ENCODE results near the gene KLHL26. TPM values are rescaled to one million over a fixed set of nuclear protein-coding genes. Genes with fewer than 3 reads are reported as not detected.
A peak's percentile ranks its signal among the peaks of the same experiment; 100 is the strongest.

KLHL26 gene
- total and polyA plus RNA-seq, 2 of the 13 experiments (the other 11 are each of a cell fraction or from before 2014, with no cell fraction given), result 1.5 to 1.7 TPM

GRCh38 chr19:18611327-18612050, 25.3 kb upstream of the KLHL26 start (continued):
- TF ChIP-seq, protein P1, sequence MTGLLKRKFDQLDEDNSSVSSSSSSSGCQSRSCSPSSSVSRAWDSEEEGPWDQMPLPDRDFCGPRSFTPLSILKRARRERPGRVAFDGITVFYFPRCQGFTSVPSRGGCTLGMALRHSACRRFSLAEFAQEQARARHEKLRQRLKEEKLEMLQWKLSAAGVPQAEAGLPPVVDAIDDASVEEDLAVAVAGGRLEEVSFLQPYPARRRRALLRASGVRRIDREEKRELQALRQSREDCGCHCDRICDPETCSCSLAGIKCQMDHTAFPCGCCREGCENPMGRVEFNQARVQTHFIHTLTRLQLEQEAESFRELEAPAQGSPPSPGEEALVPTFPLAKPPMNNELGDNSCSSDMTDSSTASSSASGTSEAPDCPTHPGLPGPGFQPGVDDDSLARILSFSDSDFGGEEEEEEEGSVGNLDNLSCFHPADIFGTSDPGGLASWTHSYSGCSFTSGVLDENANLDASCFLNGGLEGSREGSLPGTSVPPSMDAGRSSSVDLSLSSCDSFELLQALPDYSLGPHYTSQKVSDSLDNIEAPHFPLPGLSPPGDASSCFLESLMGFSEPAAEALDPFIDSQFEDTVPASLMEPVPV (CRISPR knock-in tag; IDR thresholded peaks at IDR 0.05), result peak; percentile 40; the same call in 1 of the 2 replicates
- no peak for TF ChIP-seq KMT2B (CRISPR knock-in tag; IDR thresholded peaks at IDR 0.05)
- no peak for TF ChIP-seq ZNF567 (CRISPR knock-in tag; IDR thresholded peaks at IDR 0.05; ENCODE audit: borderline replicate concordance)
- TF ChIP-seq HOXD1 (CRISPR knock-in tag; IDR thresholded peaks at IDR 0.05), result no peak
- TF ChIP-seq TFAP4 (IDR thresholded peaks at IDR 0.05; ENCODE audit: borderline replicate concordance, low read depth), result peak; percentile 42; the same call in 1 of the 2 replicates
- TF ChIP-seq, protein P2, sequence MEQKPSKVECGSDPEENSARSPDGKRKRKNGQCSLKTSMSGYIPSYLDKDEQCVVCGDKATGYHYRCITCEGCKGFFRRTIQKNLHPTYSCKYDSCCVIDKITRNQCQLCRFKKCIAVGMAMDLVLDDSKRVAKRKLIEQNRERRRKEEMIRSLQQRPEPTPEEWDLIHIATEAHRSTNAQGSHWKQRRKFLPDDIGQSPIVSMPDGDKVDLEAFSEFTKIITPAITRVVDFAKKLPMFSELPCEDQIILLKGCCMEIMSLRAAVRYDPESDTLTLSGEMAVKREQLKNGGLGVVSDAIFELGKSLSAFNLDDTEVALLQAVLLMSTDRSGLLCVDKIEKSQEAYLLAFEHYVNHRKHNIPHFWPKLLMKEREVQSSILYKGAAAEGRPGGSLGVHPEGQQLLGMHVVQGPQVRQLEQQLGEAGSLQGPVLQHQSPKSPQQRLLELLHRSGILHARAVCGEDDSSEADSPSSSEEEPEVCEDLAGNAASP (CRISPR knock-in tag; IDR thresholded peaks at IDR 0.05; ENCODE audit: borderline replicate concordance), result peak; percentile 92
- TF ChIP-seq SOX6 (IDR thresholded peaks at IDR 0.05), result no peak
- no peak for TF ChIP-seq SOX6 (CRISPR knock-in tag; IDR thresholded peaks at IDR 0.05)
- TF ChIP-seq ZNF619 (CRISPR knock-in tag; IDR thresholded peaks at IDR 0.05), result no peak
- TF ChIP-seq CEBPG (CRISPR knock-in tag; IDR thresholded peaks at IDR 0.05), result no peak
- no peak for TF ChIP-seq ZNF615 (CRISPR knock-in tag; IDR thresholded peaks at IDR 0.05; ENCODE audit: borderline replicate concordance)
- TF ChIP-seq RXRA (CRISPR knock-in tag; IDR thresholded peaks at IDR 0.05), result peak; percentile 87
- TF ChIP-seq, protein P3, sequence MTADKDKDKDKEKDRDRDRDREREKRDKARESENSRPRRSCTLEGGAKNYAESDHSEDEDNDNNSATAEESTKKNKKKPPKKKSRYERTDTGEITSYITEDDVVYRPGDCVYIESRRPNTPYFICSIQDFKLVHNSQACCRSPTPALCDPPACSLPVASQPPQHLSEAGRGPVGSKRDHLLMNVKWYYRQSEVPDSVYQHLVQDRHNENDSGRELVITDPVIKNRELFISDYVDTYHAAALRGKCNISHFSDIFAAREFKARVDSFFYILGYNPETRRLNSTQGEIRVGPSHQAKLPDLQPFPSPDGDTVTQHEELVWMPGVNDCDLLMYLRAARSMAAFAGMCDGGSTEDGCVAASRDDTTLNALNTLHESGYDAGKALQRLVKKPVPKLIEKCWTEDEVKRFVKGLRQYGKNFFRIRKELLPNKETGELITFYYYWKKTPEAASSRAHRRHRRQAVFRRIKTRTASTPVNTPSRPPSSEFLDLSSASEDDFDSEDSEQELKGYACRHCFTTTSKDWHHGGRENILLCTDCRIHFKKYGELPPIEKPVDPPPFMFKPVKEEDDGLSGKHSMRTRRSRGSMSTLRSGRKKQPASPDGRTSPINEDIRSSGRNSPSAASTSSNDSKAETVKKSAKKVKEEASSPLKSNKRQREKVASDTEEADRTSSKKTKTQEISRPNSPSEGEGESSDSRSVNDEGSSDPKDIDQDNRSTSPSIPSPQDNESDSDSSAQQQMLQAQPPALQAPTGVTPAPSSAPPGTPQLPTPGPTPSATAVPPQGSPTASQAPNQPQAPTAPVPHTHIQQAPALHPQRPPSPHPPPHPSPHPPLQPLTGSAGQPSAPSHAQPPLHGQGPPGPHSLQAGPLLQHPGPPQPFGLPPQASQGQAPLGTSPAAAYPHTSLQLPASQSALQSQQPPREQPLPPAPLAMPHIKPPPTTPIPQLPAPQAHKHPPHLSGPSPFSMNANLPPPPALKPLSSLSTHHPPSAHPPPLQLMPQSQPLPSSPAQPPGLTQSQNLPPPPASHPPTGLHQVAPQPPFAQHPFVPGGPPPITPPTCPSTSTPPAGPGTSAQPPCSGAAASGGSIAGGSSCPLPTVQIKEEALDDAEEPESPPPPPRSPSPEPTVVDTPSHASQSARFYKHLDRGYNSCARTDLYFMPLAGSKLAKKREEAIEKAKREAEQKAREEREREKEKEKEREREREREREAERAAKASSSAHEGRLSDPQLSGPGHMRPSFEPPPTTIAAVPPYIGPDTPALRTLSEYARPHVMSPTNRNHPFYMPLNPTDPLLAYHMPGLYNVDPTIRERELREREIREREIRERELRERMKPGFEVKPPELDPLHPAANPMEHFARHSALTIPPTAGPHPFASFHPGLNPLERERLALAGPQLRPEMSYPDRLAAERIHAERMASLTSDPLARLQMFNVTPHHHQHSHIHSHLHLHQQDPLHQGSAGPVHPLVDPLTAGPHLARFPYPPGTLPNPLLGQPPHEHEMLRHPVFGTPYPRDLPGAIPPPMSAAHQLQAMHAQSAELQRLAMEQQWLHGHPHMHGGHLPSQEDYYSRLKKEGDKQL (CRISPR knock-in tag; IDR thresholded peaks at IDR 0.05; ENCODE audit: low read depth), result no peak
- TF ChIP-seq NR2F6 (IDR thresholded peaks at IDR 0.05), result no peak
- TF ChIP-seq NR2F6 (CRISPR knock-in tag; IDR thresholded peaks at IDR 0.05), result peak; percentile 50; the same call in 1 of the 2 replicates
- TF ChIP-seq CENPT (CRISPR knock-in tag; IDR thresholded peaks at IDR 0.05; ENCODE audit: low read depth), result no peak
- TF ChIP-seq POLR2G (IDR thresholded peaks at IDR 0.05; ENCODE audit: low read depth, low read length), result no peak
- TF ChIP-seq TCF7L2 (IDR thresholded peaks at IDR 0.05; ENCODE audit: low read depth, low read length), result 0 out of 2 replicates have a peak, but pooled peaks have one; percentile 21
- no peak for TF ChIP-seq KLF11 (CRISPR knock-in tag; IDR thresholded peaks at IDR 0.05)
- no peak for TF ChIP-seq ARNT2 (CRISPR knock-in tag; IDR thresholded peaks at IDR 0.05; ENCODE audit: low read depth)
- TF ChIP-seq, protein P4, sequence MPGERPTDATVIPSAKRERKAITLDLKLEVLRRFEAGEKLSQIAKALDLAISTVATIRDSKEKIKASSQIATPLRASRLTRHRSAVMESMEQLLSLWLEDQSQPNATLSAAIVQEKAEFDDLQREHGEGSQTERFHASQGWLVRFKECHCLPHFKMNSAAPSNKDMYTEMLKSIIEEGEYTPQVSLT (CRISPR knock-in tag; IDR thresholded peaks at IDR 0.05; ENCODE audit: borderline replicate concordance, low read depth), result no peak
